HepG2 (cell line): ENCODE results near the gene PPP2R5C. TPM values are rescaled to one million over a fixed set of nuclear protein-coding genes. Genes with fewer than 3 reads are reported as not detected.

Experiments used
- CHCHD3 ChIP-seq: sonication (generic); formaldehyde crosslinking; IDR thresholded peaks from 2 replicates; pipeline ENCODE4 v1.8.0; 2022; ENCODE audit warnings: mild to moderate bottlenecking, missing genetic modification reagents, moderate library complexity
- ELF4 ChIP-seq: sonication (generic); formaldehyde crosslinking; IDR thresholded peaks from 2 replicates; pipeline ENCODE4 v1.5.0; 2020; ENCODE audit warnings: missing genetic modification reagents, mild to moderate bottlenecking, moderate library complexity, borderline replicate concordance
- FIP1L1 ChIP-seq: fragments of 200-400 bp; formaldehyde crosslinking; IDR thresholded peaks from 2 replicates; pipeline ENCODE4 v1.6.1; 2018; ENCODE audit warnings: low read depth, mild to moderate bottlenecking, low read length, moderate library complexity, borderline replicate concordance; ENCODE audit not compliant: insufficient read depth
- SAP130 ChIP-seq: IDR thresholded peaks from 2 replicates; pipeline ENCODE4 v1.6.1; 2016; ENCODE audit warnings: low read depth
- SRSF1 ChIP-seq: fragments of 200-400 bp; formaldehyde crosslinking; optimal IDR thresholded peaks from 2 replicates; pipeline ENCODE3; 2017; ENCODE audit warnings: mild to moderate bottlenecking, low read depth, low read length, moderate library complexity
- TBP ChIP-seq: sonication (generic); formaldehyde crosslinking; IDR thresholded peaks from 2 replicates; pipeline ENCODE4 v1.5.0; 2020; ENCODE audit warnings: missing genetic modification reagents
- ZFP36 ChIP-seq: fragments of 150-350 bp; IDR thresholded peaks from 2 replicates; pipeline ENCODE4 v1.6.1; 2018; ENCODE audit warnings: borderline replicate concordance, low read length, low read depth; ENCODE audit not compliant: partially characterized antibody
- ZNF12 ChIP-seq: sonication (generic); formaldehyde crosslinking; IDR thresholded peaks from 2 replicates; pipeline ENCODE4 v1.5.0; 2020; ENCODE audit warnings: missing genetic modification reagents
- ZNF7 ChIP-seq: IDR thresholded peaks from 2 replicates; pipeline ENCODE4 v1.6.1; 2016; ENCODE audit warnings: missing biosample characterization, missing genetic modification reagents
- ZNF773 ChIP-seq: sonication (generic); formaldehyde crosslinking; IDR thresholded peaks from 2 replicates; pipeline ENCODE4 v1.4.0; 2020; ENCODE audit warnings: missing genetic modification reagents, borderline replicate concordance
- polyA plus RNA-seq, 8 experiments: library from polyadenylated mRNA; depleted of rRNA in 3 of 8; stranded (reverse) in 7 of 8; unstranded in 1 of 8; fragments of >200 nt; fragmentation: Illumina TruSeq in 4 of 8; extraction: Trizol in 4 of 8; gene quantifications; 2 replicates each; pipeline versions ENCODE4 v1.2.1 to v1.2.3, GENCODE V29; 2011 to 2016; ENCODE audit warnings: low read depth in 4 of 8, missing spikeins in 1 of 8, mixed read lengths in 1 of 8; ENCODE audit not compliant: insufficient read depth in 1 of 8
- total RNA-seq, 5 experiments: library from RNA; depleted of rRNA; stranded (reverse); fragments of >200 nt; fragmentation: Illumina TruSeq; extraction: Trizol; gene quantifications; 2 replicates each; pipeline ENCODE4 v1.2.3, GENCODE V29; 2016; ENCODE audit warnings: low read depth in 1 of 5
- TF ChIP-seq, protein P1 (sequence below): sonication (generic); formaldehyde crosslinking; IDR thresholded peaks from 2 replicates; pipeline ENCODE4 v1.4.0; 2020; ENCODE audit warnings: mild to moderate bottlenecking, missing genetic modification reagents
- TF ChIP-seq, protein P2 (sequence below): sonication (generic); formaldehyde crosslinking; IDR thresholded peaks from 2 replicates; pipeline ENCODE4 v1.5.0; 2020; ENCODE audit warnings: mild to moderate bottlenecking, missing genetic modification reagents, moderate library complexity
- TF ChIP-seq, protein P3 (sequence below), 2 experiments: sonication (generic) in 1 of 2; formaldehyde crosslinking in 1 of 2; IDR thresholded peaks; 2 replicates each; pipeline versions ENCODE4 v1.4.0 to v1.6.1; 2016 to 2020; ENCODE audit warnings: borderline replicate concordance in 1 of 2, low read depth in 1 of 2, mild to moderate bottlenecking in 1 of 2, missing genetic modification reagents in 1 of 2
- TF ChIP-seq, protein P4 (sequence below): fragments of 450-650 bp; IDR thresholded peaks from 2 replicates; pipeline ENCODE4 v1.6.1; 2017; ENCODE audit warnings: mild to moderate bottlenecking
- TF ChIP-seq, protein P5 (sequence below): sonication (generic); formaldehyde crosslinking; IDR thresholded peaks from 2 replicates; pipeline ENCODE4 v1.5.0; 2020; ENCODE audit warnings: missing genetic modification reagents

The PPP2R5C gene
- total and polyA plus RNA-seq, 2 of the 13 experiments (the other 11 are each of a cell fraction or from before 2014, with no cell fraction given), result 74.3 to 78.5 TPM

DNA sequence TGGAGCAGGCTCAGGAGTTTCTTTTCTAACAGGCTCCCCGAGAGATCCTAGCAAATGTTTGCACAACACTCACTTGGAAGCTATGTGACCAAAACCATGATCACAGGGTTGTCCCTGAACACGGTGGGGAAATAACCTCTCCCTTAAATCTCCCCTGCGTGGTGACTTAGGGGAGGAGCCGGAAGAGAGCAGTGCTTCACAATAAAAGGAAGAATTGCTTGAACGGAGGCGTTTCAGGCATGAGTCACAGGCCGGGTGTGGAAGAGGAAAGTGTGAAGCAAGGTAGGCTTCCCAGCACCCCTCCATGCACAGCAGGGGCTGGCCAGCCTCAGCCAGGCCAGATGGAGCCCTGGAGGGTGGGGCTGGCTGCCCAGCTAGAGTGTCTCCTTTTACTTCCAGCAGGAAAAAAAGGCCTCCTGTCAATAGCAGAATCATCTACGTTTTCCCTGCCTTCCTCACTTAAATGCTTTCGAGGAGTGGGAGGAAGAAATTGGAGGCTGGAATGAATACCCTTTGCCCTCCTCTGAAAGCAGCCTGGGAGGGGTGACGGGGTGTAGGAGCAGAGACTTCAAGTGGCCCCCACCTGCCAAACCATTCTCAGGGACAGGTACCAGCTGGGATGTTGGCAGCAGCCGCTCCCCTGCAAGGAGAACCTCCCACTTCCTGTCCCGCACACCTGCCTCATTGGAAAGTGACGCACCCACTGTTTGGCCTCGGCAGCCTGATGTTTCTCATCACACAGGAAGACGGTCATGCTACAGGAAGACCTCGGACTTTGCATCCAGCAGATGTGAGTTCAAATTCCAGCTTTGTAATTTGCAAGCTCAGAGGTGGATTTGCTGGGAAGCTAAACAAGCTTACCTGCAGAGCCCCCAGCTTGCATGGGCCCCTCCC lies 30.1 kb upstream of the PPP2R5C start (continued):
- TF ChIP-seq, protein P1, sequence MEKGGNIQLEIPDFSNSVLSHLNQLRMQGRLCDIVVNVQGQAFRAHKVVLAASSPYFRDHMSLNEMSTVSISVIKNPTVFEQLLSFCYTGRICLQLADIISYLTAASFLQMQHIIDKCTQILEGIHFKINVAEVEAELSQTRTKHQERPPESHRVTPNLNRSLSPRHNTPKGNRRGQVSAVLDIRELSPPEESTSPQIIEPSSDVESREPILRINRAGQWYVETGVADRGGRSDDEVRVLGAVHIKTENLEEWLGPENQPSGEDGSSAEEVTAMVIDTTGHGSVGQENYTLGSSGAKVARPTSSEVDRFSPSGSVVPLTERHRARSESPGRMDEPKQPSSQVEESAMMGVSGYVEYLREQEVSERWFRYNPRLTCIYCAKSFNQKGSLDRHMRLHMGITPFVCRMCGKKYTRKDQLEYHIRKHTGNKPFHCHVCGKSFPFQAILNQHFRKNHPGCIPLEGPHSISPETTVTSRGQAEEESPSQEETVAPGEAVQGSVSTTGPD (CRISPR knock-in tag), result no peak
- TF ChIP-seq TBP (CRISPR knock-in tag) (no peak), ZNF12 (CRISPR knock-in tag) (no peak), ZNF7 (no peak), ZNF773 (CRISPR knock-in tag) (no peak), FIP1L1 (no peak), SAP130 (CRISPR knock-in tag) (peak; percentile 68; the same call in 1 of the 2 replicates), ZFP36 (no peak), SRSF1 (no peak), CHCHD3 (no peak), ELF4 (CRISPR knock-in tag) (peak; percentile 53; the same call in 1 of the 2 replicates)
- TF ChIP-seq, protein P2, sequence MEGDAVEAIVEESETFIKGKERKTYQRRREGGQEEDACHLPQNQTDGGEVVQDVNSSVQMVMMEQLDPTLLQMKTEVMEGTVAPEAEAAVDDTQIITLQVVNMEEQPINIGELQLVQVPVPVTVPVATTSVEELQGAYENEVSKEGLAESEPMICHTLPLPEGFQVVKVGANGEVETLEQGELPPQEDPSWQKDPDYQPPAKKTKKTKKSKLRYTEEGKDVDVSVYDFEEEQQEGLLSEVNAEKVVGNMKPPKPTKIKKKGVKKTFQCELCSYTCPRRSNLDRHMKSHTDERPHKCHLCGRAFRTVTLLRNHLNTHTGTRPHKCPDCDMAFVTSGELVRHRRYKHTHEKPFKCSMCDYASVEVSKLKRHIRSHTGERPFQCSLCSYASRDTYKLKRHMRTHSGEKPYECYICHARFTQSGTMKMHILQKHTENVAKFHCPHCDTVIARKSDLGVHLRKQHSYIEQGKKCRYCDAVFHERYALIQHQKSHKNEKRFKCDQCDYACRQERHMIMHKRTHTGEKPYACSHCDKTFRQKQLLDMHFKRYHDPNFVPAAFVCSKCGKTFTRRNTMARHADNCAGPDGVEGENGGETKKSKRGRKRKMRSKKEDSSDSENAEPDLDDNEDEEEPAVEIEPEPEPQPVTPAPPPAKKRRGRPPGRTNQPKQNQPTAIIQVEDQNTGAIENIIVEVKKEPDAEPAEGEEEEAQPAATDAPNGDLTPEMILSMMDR (CRISPR knock-in tag), result peak; percentile 46
- TF ChIP-seq, protein P3, sequence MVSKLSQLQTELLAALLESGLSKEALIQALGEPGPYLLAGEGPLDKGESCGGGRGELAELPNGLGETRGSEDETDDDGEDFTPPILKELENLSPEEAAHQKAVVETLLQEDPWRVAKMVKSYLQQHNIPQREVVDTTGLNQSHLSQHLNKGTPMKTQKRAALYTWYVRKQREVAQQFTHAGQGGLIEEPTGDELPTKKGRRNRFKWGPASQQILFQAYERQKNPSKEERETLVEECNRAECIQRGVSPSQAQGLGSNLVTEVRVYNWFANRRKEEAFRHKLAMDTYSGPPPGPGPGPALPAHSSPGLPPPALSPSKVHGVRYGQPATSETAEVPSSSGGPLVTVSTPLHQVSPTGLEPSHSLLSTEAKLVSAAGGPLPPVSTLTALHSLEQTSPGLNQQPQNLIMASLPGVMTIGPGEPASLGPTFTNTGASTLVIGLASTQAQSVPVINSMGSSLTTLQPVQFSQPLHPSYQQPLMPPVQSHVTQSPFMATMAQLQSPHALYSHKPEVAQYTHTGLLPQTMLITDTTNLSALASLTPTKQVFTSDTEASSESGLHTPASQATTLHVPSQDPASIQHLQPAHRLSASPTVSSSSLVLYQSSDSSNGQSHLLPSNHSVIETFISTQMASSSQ (IDR thresholded peaks at IDR 0.05; ENCODE audit: low read depth), result no peak
- TF ChIP-seq, protein P3 (CRISPR knock-in tag; IDR thresholded peaks at IDR 0.05; ENCODE audit: borderline replicate concordance), result no peak
- TF ChIP-seq, protein P4, sequence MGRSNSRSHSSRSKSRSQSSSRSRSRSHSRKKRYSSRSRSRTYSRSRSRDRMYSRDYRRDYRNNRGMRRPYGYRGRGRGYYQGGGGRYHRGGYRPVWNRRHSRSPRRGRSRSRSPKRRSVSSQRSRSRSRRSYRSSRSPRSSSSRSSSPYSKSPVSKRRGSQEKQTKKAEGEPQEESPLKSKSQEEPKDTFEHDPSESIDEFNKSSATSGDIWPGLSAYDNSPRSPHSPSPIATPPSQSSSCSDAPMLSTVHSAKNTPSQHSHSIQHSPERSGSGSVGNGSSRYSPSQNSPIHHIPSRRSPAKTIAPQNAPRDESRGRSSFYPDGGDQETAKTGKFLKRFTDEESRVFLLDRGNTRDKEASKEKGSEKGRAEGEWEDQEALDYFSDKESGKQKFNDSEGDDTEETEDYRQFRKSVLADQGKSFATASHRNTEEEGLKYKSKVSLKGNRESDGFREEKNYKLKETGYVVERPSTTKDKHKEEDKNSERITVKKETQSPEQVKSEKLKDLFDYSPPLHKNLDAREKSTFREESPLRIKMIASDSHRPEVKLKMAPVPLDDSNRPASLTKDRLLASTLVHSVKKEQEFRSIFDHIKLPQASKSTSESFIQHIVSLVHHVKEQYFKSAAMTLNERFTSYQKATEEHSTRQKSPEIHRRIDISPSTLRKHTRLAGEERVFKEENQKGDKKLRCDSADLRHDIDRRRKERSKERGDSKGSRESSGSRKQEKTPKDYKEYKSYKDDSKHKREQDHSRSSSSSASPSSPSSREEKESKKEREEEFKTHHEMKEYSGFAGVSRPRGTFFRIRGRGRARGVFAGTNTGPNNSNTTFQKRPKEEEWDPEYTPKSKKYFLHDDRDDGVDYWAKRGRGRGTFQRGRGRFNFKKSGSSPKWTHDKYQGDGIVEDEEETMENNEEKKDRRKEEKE, result no peak
- TF ChIP-seq, protein P5, sequence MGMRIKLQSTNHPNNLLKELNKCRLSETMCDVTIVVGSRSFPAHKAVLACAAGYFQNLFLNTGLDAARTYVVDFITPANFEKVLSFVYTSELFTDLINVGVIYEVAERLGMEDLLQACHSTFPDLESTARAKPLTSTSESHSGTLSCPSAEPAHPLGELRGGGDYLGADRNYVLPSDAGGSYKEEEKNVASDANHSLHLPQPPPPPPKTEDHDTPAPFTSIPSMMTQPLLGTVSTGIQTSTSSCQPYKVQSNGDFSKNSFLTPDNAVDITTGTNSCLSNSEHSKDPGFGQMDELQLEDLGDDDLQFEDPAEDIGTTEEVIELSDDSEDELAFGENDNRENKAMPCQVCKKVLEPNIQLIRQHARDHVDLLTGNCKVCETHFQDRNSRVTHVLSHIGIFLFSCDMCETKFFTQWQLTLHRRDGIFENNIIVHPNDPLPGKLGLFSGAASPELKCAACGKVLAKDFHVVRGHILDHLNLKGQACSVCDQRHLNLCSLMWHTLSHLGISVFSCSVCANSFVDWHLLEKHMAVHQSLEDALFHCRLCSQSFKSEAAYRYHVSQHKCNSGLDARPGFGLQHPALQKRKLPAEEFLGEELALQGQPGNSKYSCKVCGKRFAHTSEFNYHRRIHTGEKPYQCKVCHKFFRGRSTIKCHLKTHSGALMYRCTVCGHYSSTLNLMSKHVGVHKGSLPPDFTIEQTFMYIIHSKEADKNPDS (CRISPR knock-in tag), result no peak
